Measurements from ENCODE around the gene PLXNA4. TPM values are rescaled to one million over a fixed set of nuclear protein-coding genes. Genes with fewer than 3 reads are reported as not detected.

PLXNA4 gene
- total RNA-seq, 4 donors from 2014 or later: 0.31 to 0.66 (median 0.43) TPM

GRCh38 chr7:132098327-132098726 lies 477.9 kb downstream of the PLXNA4 start:
- Histone ChIP-seq H3K4me1 (no peaks in the 10 kb centered on the region), H3K4me3 (no peak overlapping the region), H3K27ac (no peak overlapping the region), H3K9me3 (no peaks in the 10 kb centered on the region), H3K36me3 (no peaks in the 10 kb centered on the region), H3K27me3 (no peaks in the 10 kb centered on the region)
- intact Hi-C loops (cut with DNase I; ENCODE audit: low total_unique reads) (no loop called here), in situ Hi-C loops (cut with MboI; ENCODE audit: low sequenced_read_pairs in 4 of 4) (no loop called here)
- no peak for DNase-seq
- TF ChIP-seq CTCF (IDR thresholded peaks at IDR 0.05 in 4 of 5, conservative IDR thresholded peaks at IDR 0.05 in 1 of 5) (no peak), POLR2A (IDR thresholded peaks at IDR 0.05) (no peak)
- ATAC-seq: no peak

GRCh38 chr7:132097550-132098134 lies 478.6 kb downstream of the PLXNA4 start:
- ATAC-seq: no peak
- TF ChIP-seq POLR2A (IDR thresholded peaks at IDR 0.05) (no peak), CTCF (IDR thresholded peaks at IDR 0.05 in 4 of 5, conservative IDR thresholded peaks at IDR 0.05 in 1 of 5) (no peak)

GRCh38 chr7:132095111-132095765 lies 481.0 kb downstream of the PLXNA4 start:
- Histone ChIP-seq H3K27ac (no peak overlapping the region), H3K4me3 (no peak overlapping the region), H3K27me3 (no peaks in the 10 kb centered on the region), H3K9me3 (no peaks in the 10 kb centered on the region), H3K36me3 (no peaks in the 10 kb centered on the region), H3K4me1 (no peaks in the 10 kb centered on the region)
- no peak for TF ChIP-seq CTCF (IDR thresholded peaks at IDR 0.05 in 4 of 5, conservative IDR thresholded peaks at IDR 0.05 in 1 of 5)
- in situ Hi-C loops (cut with MboI; ENCODE audit: low sequenced_read_pairs in 4 of 4): no loop called here
- DNase-seq (no peak), ATAC-seq (no peak)
- intact Hi-C loops (cut with DNase I; ENCODE audit: low total_unique reads): no loop called here

More at GRCh38 chr7:132097550-132098134, 478.6 kb downstream of the PLXNA4 start:
- no peaks in the 10 kb centered on the region for H3K9me3 ChIP-seq
- H3K36me3 ChIP-seq: no peaks in the 10 kb centered on the region
- H3K4me3 ChIP-seq: no peak overlapping the region
- H3K27ac ChIP-seq: no peak overlapping the region
- no peaks in the 10 kb centered on the region for H3K4me1 ChIP-seq
- in situ Hi-C loops (cut with MboI; ENCODE audit: low sequenced_read_pairs in 4 of 4) (no loop called here), intact Hi-C loops (cut with DNase I; ENCODE audit: low total_unique reads) (no loop called here)
- no peaks in the 10 kb centered on the region for H3K27me3 ChIP-seq
- no peak for DNase-seq

GRCh38 chr7:132092106-132092505 lies 484.2 kb downstream of the PLXNA4 start:
- Histone ChIP-seq H3K9me3 (no peaks in the 10 kb centered on the region), H3K27me3 (no peaks in the 10 kb centered on the region), H3K4me3 (no peak overlapping the region), H3K4me1 (no peaks in the 10 kb centered on the region), H3K36me3 (no peaks in the 10 kb centered on the region), H3K27ac (no peak overlapping the region)
- ATAC-seq (no peak), DNase-seq (no peak)
- intact Hi-C loops (cut with DNase I; ENCODE audit: low total_unique reads) (no loop called here), in situ Hi-C loops (cut with MboI; ENCODE audit: low sequenced_read_pairs in 4 of 4) (no loop called here)
- TF ChIP-seq POLR2A (IDR thresholded peaks at IDR 0.05): no peak
- no peak for TF ChIP-seq CTCF (IDR thresholded peaks at IDR 0.05 in 4 of 5, conservative IDR thresholded peaks at IDR 0.05 in 1 of 5)
